Loucy (cell line): ENCODE data around the gene CPSF4L.

ENCODE experiments used
- H2AFZ ChIP-seq: fragments of 200-600 bp; sonication (generic); 2 replicates; pipeline ENCODE4 v1.6.0; 2016; ENCODE audit warnings: antibody characterized with exemption, mild to moderate bottlenecking, low read length, moderate library complexity
- H3F3A ChIP-seq: fragments of 200-600 bp; 2 replicates; pipeline ENCODE4 v1.6.0; 2016; ENCODE audit warnings: antibody characterized with exemption, low read depth, mild to moderate bottlenecking
- H3K27me3 ChIP-seq: fragments of 200-600 bp; sonication (generic); 2 replicates; pipeline ENCODE4 v1.6.1; 2014; ENCODE audit warnings: low read length, mild to moderate bottlenecking; ENCODE audit not compliant: insufficient read depth, poor library complexity, severe bottlenecking
- H3K36me3 ChIP-seq: fragments of 200-600 bp; sonication (generic); 2 replicates; pipeline ENCODE4 v1.6.1; 2016; ENCODE audit warnings: low read length; ENCODE audit not compliant: insufficient read depth
- H3K4me1 ChIP-seq: fragments of 200-600 bp; sonication (generic); 2 replicates; pipeline ENCODE4 v1.5.1; 2014; ENCODE audit warnings: low read length, mild to moderate bottlenecking; ENCODE audit not compliant: insufficient read depth, poor library complexity, severe bottlenecking
- H3K4me2 ChIP-seq: fragments of 200-600 bp; sonication (generic); 2 replicates; pipeline ENCODE4 v1.6.0; 2014; ENCODE audit warnings: antibody characterized with exemption, low read length, low read depth, mild to moderate bottlenecking; ENCODE audit not compliant: poor library complexity, severe bottlenecking
- H3K4me3 ChIP-seq: fragments of 200-600 bp; sonication (generic); 2 replicates; pipeline ENCODE4 v1.5.1; 2014; ENCODE audit warnings: low read length, mild to moderate bottlenecking, mixed read lengths; ENCODE audit not compliant: poor library complexity, severe bottlenecking
- H3K79me2 ChIP-seq: fragments of 200-600 bp; sonication (generic); 2 replicates; pipeline ENCODE4 v1.6.1; 2014; ENCODE audit warnings: low read length; ENCODE audit not compliant: insufficient read depth
- H3K9ac ChIP-seq: fragments of 200-600 bp; sonication (generic); 2 replicates; pipeline ENCODE4 v1.6.0; 2014; ENCODE audit warnings: mild to moderate bottlenecking, low read depth, low read length, moderate library complexity; ENCODE audit not compliant: poor library complexity, severe bottlenecking
- H3K9me2 ChIP-seq: fragments of 200-600 bp; sonication (generic); replicated peaks from 2 replicates; pipeline ENCODE4 v1.6.1; 2016; ENCODE audit warnings: low read depth, low read length, mixed read lengths
- H3K9me3 ChIP-seq: fragments of 200-600 bp; sonication (generic); 2 replicates; pipeline ENCODE4 v1.6.1; 2014; ENCODE audit warnings: mild to moderate bottlenecking, antibody characterized with exemption, low read length, low read depth; ENCODE audit not compliant: insufficient read depth
- H4K20me1 ChIP-seq: fragments of 200-600 bp; sonication (generic); 2 replicates; pipeline ENCODE4 v1.6.0; 2014; ENCODE audit warnings: antibody characterized with exemption, low read length, mild to moderate bottlenecking; ENCODE audit not compliant: insufficient read depth, poor library complexity, severe bottlenecking
- EZH2phosphoT487 ChIP-seq: fragments of 200-600 bp; IDR thresholded peaks from 2 replicates; pipeline ENCODE4 v1.6.1; 2018; ENCODE audit warnings: antibody characterized with exemption, mild to moderate bottlenecking, moderate library complexity, borderline replicate concordance
- TF ChIP-seq, protein P1 (sequence below): fragments of 200-600 bp; sonication (generic); conservative IDR thresholded peaks from 2 replicates; pipeline ENCODE4 v1.5.1; 2014; ENCODE audit warnings: mild to moderate bottlenecking, antibody characterized with exemption, low read length

The CPSF4L gene

GRCh38 chr17:73278465-73279453, 17.1 kb upstream of the CPSF4L start:
- Histone ChIP-seq H3K9me3 (no peaks in the 10 kb centered on the region), H3K9ac (no peak overlapping the region), H3K4me2 (no peak overlapping the region)

GRCh38 chr17:73278049-73278464, 16.4 kb upstream of the CPSF4L start:
- Histone ChIP-seq H2AFZ (no peak overlapping the region), H3F3A (no peaks in the 10 kb centered on the region), H3K36me3 (no peaks in the 10 kb centered on the region), H3K9me3 (no peaks in the 10 kb centered on the region), H3K4me2 (no peak overlapping the region), H3K9ac (no peak overlapping the region), H3K27me3 (no peaks in the 10 kb centered on the region), H3K4me3 (no peak overlapping the region), H3K4me1 (no peaks in the 10 kb centered on the region), H3K9me2 (no peaks in the 10 kb centered on the region), H3K79me2 (no peaks in the 10 kb centered on the region), H4K20me1 (no peaks in the 10 kb centered on the region)
- TF ChIP-seq EZH2phosphoT487, result no peak
- TF ChIP-seq, protein P1, sequence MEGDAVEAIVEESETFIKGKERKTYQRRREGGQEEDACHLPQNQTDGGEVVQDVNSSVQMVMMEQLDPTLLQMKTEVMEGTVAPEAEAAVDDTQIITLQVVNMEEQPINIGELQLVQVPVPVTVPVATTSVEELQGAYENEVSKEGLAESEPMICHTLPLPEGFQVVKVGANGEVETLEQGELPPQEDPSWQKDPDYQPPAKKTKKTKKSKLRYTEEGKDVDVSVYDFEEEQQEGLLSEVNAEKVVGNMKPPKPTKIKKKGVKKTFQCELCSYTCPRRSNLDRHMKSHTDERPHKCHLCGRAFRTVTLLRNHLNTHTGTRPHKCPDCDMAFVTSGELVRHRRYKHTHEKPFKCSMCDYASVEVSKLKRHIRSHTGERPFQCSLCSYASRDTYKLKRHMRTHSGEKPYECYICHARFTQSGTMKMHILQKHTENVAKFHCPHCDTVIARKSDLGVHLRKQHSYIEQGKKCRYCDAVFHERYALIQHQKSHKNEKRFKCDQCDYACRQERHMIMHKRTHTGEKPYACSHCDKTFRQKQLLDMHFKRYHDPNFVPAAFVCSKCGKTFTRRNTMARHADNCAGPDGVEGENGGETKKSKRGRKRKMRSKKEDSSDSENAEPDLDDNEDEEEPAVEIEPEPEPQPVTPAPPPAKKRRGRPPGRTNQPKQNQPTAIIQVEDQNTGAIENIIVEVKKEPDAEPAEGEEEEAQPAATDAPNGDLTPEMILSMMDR, result no peak

More at GRCh38 chr17:73278465-73279453, 17.1 kb upstream of the CPSF4L start:
- no peaks in the 10 kb centered on the region for H3K4me1 ChIP-seq
- H3K36me3 ChIP-seq, result no peaks in the 10 kb centered on the region
- H3F3A ChIP-seq, result no peaks in the 10 kb centered on the region
- H4K20me1 ChIP-seq, result no peaks in the 10 kb centered on the region
- no peak overlapping the region for H3K4me3 ChIP-seq
- TF ChIP-seq, protein P1, result no peak
- TF ChIP-seq EZH2phosphoT487, result no peak
- no peaks in the 10 kb centered on the region for H3K79me2 ChIP-seq
- H3K9me2 ChIP-seq, result no peaks in the 10 kb centered on the region
- no peak overlapping the region for H2AFZ ChIP-seq
- no peaks in the 10 kb centered on the region for H3K27me3 ChIP-seq

DNA sequence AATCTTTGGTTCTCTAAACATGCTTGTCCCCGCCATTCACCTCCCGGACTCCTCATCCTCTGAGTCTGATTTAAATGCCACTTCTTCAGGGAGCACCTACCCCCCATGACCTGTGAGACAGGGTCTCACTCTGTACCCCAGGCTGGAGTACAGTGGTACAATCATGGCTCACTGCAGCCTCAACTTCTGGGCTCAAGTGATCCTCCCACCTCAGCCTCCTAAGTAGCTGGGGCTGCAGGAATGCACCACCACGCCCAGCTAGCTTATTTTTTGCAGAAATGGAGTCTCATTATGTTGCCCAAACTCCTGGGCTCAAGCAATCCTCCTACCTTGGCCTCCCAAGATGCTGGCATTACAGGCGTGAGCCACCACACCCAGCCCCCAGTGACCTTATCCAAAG, 12.8 kb upstream of the CPSF4L start:
- no peak overlapping the region for H3K9ac ChIP-seq
- H3K9me2 ChIP-seq, result no peaks in the 10 kb centered on the region
- no peak overlapping the region for H3K4me3 ChIP-seq

More for the DNA sequence above, 12.8 kb upstream of the CPSF4L start:
- no peaks in the 10 kb centered on the region for H3K36me3 ChIP-seq
- H3K27me3 ChIP-seq, result no peaks in the 10 kb centered on the region
- no peak overlapping the region for H2AFZ ChIP-seq
- H3K4me1 ChIP-seq, result no peaks in the 10 kb centered on the region
- H3K4me2 ChIP-seq, result no peak overlapping the region
- H4K20me1 ChIP-seq, result no peaks in the 10 kb centered on the region
- H3K79me2 ChIP-seq, result no peaks in the 10 kb centered on the region
- TF ChIP-seq EZH2phosphoT487, result no peak
- TF ChIP-seq, protein P1, result no peak
- no peaks in the 10 kb centered on the region for H3F3A ChIP-seq
- peaks cover 4% of the 10 kb centered on the region; the same call in 1 of the 2 replicates for H3K9me3 ChIP-seq
